Activated CD8-positive, alpha-beta memory T cell treated with anti-CD3 and anti-CD28 coated beads, Interleukin-2, amount 50 U/mL, for 1 hour (primary cell): ENCODE data around the gene IQGAP1.

ENCODE experiments used
- DNase-seq: peaks from one replicate; pipeline ENCODE4 v3.0.0-alpha.2; 2020; ENCODE audit errors: extremely low read depth

IQGAP1 gene

DNA sequence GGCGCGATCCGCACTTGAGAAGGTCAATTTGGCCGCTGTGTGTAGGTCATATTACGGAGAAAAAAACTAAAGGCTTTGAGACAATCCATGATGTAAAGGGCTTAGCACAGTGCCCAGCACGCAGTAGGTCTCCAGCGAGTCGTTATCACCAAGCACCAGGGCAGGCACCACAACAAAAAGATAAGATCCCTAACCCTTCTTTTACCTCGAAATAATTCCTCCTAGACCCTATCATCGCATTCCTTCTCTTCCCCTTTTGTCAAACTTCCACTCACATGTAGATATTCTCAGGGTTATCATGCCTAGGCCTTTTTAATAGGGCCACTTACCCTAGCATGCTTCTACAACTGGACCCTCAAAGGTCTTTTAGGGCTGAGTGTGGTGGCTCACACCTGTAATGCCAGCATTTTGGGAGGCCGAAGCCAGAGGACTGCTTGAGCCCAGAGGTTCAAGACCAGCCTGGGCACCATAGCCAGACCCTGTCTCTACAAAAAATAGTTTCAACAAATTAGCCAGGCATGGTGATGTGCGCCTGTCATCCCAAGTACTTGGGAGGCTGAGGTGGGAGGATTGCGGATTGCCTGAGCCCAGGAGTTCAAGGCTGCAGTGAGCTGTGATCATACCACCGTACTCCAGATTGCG lies 22.5 kb upstream of the IQGAP1 start:
- DNase-seq = no peak

DNA sequence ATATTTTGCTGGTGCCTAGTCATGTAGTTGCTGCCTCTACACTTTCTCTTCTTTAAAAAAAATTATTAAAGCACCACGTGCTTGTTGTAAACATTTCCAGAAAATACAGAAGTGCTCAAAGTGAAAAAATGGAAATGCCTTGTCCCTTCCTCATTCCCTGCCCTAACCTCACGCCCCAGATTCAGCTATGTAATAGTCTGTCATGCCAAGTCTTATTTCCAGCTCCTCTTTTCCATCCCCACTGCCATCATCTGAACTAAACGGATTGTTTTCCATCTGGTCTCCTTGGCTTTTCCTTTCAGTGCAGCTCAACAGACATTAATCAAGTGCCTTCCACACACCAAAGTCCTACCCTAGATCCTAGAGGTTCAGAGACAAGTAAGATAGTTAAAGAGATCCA lies 20.5 kb upstream of the IQGAP1 start:
- no peak for DNase-seq

DNA sequence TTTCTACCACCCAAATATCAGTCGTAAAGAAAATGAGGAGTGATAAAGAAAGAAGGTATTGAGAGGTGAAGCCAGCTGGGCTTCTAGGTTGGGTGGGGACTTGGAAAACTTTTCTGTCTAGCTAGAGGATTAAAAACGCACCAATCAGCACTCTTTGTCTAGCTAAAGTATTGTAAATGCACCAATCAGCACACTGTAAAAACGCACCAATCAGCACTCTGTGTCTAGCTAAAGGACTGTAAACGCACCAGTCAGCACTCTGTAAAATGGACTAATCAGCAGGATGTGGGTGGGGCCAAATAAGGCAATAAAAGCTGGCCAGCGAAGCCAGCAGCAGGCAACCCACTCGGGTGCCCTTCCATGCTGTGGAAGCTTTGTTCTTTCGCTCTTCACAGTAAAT lies 13.0 kb upstream of the IQGAP1 start:
- no peak for DNase-seq

DNA sequence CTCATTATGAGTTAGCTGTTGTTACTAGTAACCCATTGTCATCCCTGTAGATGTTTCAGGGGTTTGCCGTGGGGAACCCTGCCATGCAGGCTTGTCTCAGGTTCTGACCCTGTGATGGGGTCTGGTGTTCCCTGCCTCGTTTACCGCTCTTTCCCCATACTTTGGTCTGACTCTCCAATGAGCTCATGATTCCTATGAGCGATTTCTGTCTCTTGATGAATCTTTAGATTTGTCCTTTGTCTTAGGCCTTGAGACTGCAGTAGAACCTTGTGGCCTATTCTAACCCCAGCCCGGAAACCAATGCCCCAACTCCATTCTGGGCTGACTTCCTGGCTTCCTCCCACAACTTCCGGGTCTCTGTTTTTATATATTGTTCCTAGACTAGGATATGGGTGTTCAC lies 11.3 kb upstream of the IQGAP1 start:
- DNase-seq = peak; percentile 32

DNA sequence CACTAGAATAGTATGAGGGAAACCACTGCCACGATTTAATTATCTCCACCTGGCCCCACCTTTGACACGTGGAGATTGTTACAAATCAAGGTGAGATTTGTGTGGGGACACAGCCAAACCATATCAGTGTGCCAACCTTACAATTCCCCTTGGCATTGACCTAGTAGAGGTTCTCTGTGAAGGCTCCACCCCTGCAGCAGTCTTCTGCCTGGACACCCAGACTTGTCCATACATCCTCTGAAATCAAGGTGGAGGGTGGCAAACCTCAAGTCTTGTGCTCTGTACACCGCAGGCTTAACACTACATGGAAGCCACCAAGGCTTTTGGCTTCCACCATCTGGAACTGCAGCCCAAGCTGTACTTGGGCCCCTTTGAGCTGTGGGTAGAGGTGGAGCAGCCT lies 8.8 kb upstream of the IQGAP1 start:
- DNase-seq = no peak

DNA sequence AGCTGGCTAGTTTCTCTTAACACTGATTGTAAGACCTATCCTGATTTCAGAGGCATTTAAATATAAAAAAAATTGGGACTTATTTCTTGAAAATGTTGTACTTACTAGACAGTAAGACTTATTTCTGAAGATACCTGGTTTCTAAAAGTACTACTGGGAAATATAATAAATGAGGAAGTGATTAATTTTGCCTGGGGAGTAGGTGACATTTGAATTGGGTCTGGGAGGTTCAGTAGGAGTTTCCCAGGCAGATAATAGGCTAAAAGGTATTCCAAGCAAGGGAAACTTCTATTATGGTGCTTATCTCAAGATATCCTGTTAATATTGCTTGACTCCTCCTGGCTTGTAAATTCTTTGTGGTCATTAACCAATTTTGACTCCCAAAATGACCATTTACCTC lies 6.5 kb upstream of the IQGAP1 start:
- no peak for DNase-seq

DNA sequence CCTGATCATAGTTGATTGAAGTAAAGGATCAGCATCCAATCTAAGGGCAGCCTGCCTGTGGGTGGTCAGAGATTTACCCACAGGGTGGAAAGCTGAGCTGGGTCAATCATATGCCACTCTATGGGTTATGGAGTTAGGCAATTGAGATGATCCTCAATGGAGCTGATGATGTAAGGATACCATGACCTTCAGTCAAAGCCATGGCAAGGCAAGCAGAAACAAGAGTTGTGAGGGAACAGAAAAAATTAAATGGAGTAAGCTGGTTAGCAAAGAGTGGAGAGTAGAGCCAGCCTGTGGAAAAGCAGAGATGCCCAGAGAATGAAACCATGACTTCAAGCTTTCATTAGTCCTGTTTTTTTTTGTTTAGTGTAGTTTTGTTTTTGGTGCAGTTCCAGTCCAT lies 5.7 kb upstream of the IQGAP1 start:
- no peak for DNase-seq

DNA sequence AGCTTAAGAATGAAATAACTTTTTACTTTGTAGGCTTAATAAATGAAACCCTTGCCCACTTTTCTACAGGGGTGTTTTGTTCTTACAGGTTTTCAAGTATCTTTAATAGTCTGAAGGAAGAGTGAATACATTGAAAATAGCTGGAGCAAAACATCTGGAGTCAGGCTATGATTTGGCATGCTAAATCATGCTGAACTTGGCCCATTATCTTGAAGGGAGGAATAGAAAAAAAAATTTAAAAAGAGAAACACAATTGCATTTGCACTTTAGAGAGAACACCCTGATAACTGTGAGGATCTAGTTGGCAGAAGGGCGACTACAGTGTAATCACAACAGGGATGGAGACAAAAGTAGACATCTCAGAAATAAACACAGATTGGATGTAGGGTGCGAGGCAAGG lies 1.8 kb upstream of the IQGAP1 start:
- no peak for DNase-seq

DNA sequence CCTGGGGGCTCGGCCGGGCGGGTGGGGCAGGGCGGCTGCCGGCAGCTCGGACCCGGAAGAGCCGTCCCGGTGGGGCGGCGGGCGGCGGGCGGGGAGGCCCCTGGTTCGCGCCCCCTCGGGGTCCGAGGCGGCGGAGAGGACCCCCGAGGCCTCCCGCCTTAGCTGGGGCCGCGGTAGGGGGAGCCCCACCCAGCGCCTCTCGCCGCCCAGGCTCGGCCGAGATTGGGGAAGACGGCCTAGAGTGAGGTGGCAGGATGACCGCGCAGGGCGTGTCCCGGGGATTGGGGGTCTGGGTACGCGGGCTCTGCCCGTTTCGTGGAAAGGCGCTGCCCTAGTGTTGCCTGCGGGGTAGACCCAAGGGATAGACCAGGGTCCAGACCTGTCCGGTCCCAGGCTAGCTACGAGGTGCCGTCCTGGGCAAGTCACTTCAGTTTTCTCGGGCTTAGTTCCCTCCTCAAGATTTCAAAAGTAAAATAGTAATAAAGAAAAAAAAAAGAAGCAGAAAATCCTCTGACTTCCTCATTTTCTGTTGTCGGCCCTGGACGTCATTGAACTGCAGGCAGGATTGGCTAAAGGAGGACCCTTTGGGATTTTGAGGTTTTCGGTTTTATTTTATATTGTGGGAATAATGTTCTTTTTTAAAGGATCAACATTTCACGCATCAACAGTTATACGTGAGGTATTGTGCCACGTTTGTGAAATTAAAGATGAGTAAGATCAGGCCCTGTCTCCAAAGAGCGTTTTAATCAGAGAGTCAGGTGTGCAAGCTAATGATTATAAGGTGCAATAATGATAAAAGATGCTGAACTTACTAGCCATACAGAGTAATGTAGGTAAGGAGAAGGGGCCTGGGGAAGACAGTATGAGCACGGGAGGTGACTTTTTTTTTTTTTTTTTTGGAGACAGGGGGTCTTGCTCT lies 679 bp downstream of the IQGAP1 start:
- no peak for DNase-seq

DNA sequence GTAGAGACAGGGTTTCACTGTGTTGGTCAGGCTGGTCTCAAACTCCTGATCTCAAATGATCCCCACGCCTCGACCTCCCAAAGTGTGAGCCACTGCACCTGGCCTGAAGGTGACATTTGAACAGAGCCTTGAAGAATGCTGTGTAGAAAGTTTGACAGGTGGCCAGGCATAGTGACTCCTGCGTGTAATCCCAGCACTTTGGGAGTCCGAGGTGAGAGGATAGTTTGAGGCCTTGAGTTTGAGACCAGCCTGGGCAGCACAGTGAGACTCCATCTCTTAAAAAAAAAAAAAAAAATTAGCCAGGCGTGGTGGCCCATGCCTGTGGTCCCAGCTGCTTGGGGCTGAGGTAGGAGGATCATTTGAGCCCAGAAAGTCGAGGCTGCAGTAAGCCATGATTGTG lies 1.5 kb downstream of the IQGAP1 start:
- DNase-seq = no peak

DNA sequence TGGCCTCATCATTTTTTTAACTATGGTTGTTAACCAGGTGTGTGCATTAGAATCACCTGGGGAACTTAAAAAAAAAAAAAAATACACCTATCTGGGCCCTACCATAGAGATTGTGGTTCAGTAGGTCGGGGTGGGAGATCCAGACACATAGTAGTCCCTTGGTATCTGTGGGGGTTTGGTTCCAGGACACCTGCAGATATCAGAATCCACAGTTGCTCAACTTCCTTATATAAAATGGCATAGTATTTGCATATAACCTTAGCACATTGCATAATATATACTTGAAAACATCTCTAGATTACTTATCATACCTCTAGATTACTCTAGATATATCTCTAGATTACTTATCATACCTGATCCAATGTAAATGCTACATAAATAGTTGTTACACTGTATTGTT lies 5.0 kb downstream of the IQGAP1 start:
- no peak for DNase-seq

DNA sequence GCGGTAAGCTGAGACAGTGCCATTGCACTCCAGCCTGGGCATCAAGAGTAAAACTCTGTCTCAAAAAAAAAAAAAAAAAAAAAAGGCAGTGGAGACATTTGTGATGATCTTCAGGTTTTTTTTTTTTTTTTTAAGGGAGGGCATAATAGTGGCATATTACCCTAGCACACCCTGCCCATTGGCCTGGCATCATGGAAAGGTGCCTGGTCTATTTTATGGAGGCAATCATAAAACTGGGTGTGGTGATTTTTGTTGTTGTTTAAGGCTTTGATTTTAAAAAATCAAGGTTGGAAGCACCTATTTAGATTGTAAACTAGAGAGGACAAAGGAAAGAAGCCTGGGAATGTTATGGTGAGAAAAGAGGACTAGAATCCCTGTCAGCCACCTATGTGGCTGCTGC lies 6.0 kb downstream of the IQGAP1 start:
- DNase-seq = no peak

DNA sequence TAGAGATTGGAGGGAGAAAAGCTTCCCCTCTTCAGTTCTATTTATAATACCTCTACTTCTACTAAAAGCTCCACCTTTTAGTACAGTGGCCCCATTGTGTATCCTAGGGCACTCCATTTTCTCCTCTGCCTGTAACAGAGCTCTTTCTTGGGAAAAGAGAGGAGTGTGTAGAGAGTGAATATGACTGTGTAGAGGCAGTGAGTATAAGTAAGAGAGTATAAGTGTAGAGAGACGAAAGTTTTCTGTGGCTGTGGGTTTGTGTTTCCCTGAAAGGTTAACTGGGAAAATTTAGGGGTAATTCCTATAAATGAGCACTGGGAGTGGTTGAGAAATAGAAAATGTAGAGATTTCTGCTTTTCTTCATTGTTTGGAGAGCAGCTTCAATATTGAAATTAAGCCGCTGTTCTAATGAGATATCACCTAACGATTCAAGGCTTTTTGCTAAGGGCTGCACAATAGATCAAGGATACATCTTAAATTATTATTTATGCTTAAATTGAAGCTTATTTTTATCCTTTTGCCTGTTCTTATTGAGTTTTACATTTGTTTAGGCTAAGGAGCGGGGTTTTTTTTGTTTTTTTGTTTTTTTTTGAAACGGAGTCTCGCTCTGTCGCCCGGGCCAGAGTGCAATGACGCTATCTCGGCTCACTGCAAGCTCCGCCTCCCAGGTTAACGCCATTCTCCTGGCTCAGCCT lies 6.9 kb downstream of the IQGAP1 start:
- DNase-seq = no peak

DNA sequence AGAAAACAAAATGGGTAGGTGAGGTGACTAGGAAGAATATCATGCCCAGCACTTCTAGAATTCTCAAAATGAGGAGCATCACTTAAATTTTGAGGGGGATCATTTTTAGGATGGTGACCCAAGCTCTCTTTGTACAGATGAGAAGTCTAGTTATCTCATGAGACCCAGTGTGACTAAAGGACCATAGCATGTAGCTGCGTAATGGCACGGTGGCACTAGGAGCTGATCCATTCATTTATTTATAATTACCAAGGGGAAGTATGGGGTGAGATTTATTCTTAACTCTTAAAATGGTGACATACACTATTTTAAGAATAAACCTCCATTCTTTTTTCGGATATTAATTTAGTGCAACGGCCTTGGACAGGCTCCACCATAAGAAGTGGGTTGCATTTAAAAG lies 8.3 kb downstream of the IQGAP1 start:
- DNase-seq = no peak

DNA sequence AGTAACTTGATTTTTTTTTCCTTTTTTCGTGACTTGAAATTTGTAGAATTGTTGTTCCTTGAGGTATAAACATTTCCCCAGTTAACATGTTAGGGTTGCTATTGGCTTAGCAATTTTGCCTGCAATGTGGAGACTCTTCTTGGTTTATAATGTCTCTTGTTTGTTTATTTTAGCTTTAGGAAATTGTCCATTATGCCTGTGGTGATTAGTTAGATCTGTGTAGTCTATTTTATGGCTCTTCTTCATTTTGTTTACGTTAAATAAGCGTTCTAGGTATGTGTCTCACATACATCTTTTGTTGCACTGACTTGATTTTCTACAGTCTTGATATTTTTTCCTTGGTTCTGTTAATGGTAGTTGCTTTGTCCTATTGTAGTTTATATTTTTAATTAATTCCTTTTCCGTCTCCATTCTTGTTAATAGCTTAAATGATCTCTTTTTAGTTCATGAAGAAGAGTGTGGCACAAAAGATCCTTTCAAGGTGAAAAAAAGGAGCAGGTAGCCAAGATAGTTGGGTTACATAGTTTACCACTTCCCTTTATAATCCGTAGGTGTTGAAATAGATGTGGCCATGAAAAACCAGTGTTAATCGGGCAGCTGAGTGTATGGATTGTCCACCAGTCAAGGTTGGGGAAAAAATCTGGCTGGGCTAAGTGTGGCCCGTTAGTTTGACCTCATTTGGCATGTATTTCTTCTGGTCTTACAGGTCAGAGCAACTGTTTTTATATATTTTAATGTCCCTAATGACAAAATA lies 12.1 kb downstream of the IQGAP1 start:
- no peak for DNase-seq

DNA sequence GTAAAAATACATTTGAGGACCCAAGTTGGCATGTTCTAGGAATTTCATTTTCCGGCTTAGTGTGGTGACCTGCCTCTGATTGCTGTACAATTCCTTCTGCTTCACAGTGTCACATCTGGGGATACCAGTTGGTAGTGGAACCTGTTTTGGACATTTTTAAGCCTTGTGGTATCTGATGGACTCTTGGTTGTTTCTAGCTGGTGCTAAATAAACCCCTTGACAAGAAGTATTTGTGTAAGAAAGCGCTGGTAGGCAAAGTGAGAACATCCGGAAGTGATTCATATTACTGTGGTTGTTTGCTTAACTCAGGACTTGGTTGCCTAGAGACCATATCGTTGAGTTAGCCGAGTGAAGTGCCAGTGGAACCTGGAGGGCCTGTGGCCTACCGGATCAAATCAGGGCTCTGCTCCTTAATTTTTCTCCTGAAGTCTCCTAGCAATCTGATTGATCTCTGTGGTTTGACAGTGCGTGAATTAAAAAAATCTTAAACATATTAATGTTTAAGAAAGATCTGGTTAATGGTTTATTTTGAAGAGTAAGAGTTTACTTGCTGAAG lies 12.8 kb downstream of the IQGAP1 start:
- DNase-seq = peak; percentile 43

DNA sequence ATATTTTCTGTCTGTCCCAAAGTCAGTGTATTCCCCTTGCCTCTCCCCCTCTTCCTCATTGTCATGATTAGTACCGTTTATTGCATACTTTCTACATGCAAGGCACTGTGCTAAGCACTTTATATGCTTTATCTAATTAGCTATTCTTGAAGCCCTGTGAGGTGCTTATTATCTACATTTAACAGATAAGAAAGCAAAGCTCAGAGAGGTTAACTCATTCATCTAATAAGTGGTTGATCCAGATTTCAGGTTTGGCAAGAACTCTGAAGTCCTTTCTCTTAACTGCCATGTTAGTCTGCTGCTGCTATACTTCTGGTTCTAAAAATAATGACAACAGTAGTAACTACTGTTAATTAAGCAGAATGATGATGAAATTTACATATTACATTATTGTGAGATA lies 13.5 kb downstream of the IQGAP1 start:
- DNase-seq = no peak

DNA sequence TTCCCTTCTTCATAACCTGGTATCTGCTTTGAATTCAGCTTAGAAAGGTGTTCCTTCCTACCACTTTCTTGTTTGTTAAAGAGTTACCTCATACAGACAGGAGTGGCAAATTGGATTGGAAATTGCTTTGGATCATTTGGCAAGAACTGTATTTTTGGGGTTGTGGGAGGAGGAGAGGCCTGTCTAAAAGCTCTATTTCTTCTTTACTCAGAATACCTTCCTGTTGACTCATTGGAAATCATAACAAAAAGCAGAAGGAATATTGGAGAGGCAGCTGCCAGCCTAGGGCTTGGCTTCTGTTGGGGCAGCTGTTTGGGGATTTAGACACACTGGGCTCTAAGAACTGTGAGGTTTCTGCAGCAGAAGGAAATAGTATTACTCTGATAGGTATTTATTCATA lies 14.2 kb downstream of the IQGAP1 start:
- DNase-seq = no peak

DNA sequence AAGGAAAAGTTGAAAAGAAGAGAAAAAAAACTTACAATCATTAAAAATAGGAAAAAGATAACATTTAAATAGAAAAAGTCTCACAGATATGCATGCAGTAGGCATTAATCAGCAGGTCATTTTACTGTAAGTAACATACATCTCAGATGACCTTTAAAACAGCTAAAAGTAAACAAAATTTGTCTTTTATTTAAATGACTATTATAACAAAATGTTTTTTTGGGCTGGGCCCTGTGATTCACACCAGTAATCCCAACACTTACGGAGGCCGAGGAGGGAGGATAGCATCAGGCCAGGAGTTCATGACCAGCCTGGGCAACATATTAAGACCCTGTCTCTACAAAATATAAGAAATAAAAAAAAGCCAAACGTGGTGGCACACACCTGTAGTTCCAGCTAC lies 14.7 kb downstream of the IQGAP1 start:
- DNase-seq = no peak

DNA sequence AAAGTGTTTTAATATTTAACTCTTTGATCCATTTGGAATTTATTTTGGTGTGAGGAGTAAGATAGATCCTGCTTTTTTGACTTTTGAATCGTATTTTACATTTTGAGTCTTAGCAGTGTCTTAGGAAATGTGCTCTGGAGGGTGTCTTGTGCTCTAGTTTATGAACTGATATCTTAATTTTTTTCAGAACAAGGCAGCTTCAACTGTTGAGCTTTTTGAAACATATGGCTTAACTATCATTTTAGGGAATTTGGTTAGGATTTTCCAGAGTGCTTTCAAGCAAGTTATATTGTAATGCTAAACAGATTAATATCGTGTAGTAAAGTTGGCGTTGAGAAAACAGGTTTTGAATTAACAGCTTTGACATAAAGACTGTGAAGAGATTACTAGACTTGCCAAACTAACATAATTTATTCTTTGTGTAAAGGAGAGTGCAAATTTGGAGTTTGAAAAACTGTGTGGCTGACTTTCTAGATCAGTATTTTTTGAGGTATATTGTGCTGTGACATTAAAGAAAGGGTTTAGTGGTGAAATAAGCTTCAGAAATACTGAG lies 17.1 kb downstream of the IQGAP1 start:
- DNase-seq = no peak

DNA sequence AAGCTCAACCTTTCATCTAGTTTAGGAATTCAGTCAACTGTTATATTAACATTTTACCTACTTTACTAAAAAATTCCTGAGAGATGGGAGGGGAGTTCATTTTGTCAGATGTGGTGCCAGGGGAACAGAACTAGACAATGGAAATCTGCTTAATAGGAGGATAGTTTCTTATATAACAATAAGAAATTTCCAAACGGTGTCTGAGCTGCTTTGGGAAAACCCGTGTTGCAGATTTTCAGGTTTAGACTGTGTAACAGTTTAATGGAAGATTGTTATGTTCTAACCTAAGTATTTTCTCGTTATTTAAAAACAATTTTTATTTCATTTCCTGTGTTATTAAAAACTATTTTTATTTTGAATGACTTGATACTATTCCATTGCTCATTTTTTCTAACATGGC lies 19.3 kb downstream of the IQGAP1 start:
- DNase-seq = no peak
